GM12801 (cell line): ENCODE measurements around the gene SESTD1.

Experiments
- CTCF ChIP-seq: IDR thresholded peaks from one replicate; pipeline ENCODE4 v1.5.1; 2011; ENCODE audit warnings: control low read depth; ENCODE audit not compliant: insufficient read length; ENCODE audit errors: extremely low read depth

The SESTD1 gene

GRCh38 chr2:179264368-179265081 is at the start of gene SESTD1:
Gene SESTD1, minus strand, starts transcription at chr2:179264832. Its CDS starts 72,991 bp downstream, at chr2:179191841.
- TF ChIP-seq CTCF = no peak

- no peak for TF ChIP-seq CTCF
These were observed 48.4 kb upstream of the SESTD1 start for GRCh38 chr2:179313057-179313456.

GRCh38 chr2:179311101-179311500 is 46.5 kb upstream of the SESTD1 start:
- TF ChIP-seq CTCF = no peak

GRCh38 chr2:179307616-179308371 is 43.2 kb upstream of the SESTD1 start:
- no peak for TF ChIP-seq CTCF

- no peak for TF ChIP-seq CTCF
These were observed 40.5 kb upstream of the SESTD1 start for GRCh38 chr2:179305125-179305524.

- no peak for TF ChIP-seq CTCF
These were observed 39.8 kb upstream of the SESTD1 start for GRCh38 chr2:179304424-179304823.

- TF ChIP-seq CTCF = no peak
These were observed 38.3 kb upstream of the SESTD1 start for GRCh38 chr2:179302764-179303571.
